Amygdala (tissue), 56 donors: ENCODE data around the gene TRAPPC4.
A peak's percentile ranks its signal among the peaks of the same experiment; 100 is the strongest.
"Not testable (repeated sequence)": the region's sequence is repeated elsewhere in the genome, so short reads cannot be mapped to it uniquely, and the experiment has no call there.

Source experiments
- DNase-seq, 56 donors: peaks; one replicate each; lab custom pipeline; 2025; lab: John Stamatoyannopoulos, UW

The TRAPPC4 gene

DNA sequence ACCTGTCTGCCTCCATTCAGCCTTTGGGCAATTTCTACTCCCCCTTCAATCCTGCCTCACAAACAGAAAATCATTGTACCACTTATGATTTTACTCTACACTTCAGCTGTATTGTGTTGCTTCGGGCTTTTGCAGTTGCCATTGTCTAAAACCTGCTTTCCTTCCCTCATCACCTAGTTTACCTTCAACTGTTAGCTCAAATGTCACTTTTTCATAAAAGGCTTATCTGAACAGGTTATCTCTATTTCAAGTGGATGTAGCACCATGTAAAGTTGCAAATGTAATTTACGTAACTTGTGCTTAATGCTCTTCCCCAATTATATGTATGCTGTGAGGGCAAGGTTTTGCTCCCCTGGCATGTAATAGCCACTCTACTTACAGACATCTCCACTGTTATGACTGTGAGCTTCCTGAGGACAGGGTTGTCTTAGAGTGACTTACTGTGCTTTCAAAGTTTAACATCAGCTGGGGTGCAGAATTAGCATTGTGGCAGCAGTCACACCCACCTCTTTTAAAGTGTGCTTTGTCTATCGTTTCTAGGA, 5.9 kb upstream of the TRAPPC4 start:
- no peak for DNase-seq

DNA sequence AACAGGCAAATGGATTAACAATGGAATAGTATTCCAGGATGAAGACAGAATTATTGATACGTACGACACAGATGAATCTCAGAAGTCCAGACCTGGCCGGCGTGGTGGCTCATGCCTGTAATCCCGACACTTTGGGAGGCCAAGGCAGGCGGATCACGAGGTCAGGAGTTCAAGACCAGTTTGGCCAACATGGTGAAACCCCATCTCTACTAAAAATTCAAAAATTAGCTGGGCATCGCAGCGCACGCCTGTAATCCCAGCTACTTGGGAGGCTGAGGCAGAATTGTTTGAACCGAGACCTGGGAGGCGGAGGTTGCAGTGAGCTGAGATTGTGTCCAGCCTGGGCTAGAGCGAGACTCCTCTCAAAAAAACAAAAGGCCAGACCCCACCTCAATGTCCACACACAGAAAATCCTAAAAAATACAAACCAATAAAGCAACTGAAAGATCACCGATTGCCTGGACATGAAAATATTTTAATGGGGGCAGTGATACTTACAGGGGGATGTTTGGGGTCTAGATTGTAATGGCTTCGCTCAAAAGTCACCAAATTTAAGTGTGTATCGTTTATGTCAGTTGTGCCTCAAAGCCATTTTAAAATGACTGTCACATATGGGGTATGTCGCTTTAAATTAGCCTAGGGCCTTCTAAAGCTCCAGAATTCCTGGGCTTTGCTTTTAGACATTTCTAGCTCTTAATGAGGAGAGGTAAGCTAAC, 4.2 kb upstream of the TRAPPC4 start:
- DNase-seq = no peak

DNA sequence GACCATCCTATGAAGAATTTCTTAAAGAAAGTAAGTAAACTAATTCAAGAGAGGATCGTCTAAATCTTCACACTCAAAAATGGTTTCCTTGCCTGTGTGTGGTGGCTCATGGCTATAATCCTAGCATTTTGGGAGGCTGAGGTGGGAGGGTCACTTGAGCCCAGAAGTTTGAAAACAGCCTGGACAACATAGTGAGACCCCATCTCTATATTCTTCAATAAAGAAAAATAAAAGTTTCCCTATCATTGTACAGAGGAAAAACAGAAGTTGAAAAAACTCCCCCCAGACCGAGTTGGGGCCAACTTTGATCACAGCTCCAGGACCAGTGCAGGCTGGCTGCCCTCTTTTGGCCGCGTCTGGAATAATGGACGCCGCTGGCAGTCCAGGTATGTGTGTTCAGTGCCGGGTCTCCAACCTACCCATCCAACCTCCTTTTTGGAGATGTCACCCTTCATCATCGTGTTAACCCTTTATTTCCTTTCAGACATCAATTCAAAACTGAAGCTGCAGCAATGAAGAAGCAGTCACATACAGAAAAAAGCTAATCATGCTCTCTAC, 3.4 kb upstream of the TRAPPC4 start:
- DNase-seq = no peak

GRCh38 chr11:119016216-119017009, 2.2 kb upstream of the TRAPPC4 start:
- DNase-seq = no peak

GRCh38 chr11:119017377-119017776, 1.2 kb upstream of the TRAPPC4 start:
- DNase-seq = not testable (repeated sequence)

- DNase-seq = no peak
Measured at GRCh38 chr11:119019996-119020395, 1.4 kb downstream of the TRAPPC4 start.

DNA sequence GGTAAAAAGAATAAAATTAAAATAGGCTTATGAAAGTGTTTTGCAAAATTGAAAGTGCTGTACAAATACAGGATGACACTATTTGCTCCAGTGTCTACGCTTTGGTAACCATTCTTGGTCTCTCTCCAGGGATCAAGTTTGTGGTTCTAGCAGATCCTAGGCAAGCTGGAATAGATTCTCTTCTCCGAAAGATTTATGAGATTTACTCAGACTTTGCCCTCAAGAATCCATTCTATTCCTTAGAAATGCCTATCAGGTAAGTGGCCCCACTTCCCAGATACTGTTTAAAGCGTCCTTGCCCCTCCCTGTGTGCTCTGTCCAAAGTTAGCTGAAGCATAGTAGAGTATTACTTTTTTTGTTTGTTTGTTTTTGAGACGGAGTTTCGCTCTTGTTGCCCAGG, 3.1 kb downstream of the TRAPPC4 start:
- no peak for DNase-seq

DNA sequence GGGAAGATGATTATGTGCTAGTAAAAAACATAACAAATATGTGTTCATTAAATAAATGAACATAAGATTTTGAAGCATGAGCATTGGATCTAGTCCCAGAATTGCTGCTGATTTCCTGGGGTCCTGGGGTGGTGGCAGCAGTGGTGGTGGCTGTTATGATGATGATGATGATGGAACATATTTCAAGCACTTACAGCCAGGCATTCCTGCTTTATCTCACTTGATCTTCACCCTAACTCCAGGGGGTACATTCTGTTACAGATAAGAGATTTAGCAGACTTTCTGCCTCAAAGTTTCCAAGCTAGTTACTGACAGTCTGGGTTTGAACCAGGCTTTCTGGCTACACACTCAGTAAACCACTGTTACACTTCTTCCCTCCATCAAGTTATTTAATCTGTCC, 5.2 kb downstream of the TRAPPC4 start:
- no peak for DNase-seq

- DNase-seq = no peak
Measured at GRCh38 chr11:119024430-119025098, 6.0 kb downstream of the TRAPPC4 start.

GRCh38 chr11:119025099-119025473, 6.5 kb downstream of the TRAPPC4 start:
- DNase-seq = no peak

- no peak for DNase-seq
Measured at GRCh38 chr11:119025541-119025940, 7.0 kb downstream of the TRAPPC4 start.

DNA sequence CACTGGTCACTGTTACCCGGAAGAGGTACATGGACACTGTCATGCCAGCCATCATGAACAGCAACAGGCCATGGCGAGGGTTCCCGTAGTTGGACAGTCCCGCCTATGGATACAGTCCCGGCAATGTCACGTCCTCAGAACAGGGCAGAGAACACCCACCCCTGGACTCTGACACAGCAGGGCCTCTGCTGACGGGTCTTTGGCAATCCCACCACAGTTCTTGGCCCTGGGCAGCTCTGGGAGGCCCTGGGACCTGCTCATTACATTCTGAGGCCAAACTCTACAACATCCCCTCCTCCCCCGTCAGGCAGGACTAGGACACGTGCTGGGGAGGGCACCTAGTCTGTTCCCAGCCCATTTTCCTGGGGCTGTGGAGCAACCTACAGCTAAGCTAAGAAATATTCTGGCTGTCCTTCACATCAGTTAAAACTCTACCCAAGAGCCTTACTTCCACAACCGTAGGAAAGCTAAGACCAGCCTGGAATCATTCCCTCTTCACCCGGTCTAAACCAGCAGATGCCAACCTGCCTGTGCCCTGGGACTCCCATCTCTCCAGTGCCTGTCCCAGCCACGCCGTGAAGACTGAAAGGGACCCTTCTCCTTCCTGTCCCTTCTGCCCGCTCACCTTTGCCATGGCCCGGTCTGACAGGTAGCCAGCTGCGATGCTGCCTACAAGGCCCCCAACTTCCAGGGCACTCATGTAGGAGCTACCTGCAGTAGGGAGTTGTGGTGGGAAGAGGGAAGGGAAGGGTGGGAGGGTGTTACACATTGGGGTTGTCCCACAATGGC, 7.6 kb downstream of the TRAPPC4 start:
- DNase-seq = no peak

GRCh38 chr11:119026970-119027369, 8.4 kb downstream of the TRAPPC4 start:
- DNase-seq = no peak

DNA sequence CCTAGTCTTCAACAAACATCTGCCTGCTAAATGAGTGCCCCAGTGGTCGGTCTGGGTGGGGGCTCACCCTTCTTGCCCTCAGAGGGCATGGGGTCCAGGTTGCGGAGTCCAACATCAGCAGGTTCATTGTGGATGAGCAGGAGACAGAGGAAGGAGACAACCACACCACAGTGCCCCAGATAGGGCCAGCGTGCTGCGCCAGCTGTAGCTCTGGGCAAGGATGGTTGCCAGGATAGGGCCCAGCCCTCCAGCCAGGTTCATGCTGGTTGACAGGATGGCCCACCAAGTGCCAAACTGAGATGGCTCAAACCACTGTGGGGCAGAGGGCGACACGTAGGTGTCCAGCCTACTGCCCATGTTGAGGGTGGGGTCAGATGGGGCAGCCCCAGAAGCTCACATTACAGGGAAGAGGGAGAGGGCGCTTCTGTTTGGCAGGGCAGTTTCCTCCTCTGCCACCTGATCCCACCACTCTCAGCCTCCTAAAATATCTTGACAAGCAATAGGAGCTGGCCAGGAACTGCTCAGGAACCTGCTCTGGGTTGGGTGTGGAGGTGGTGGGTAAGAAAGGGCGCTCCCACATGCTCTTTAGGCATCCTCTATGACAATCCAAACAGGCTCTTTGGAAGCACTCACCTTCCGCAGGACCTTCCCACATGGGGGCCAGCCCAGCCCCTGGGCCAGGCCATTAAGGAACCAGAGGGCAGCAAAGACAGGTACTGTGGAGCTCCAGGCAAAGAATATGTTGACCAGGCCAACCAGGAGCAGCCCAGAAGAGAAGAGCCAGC, 9.2 kb downstream of the TRAPPC4 start:
- DNase-seq = no peak

DNA sequence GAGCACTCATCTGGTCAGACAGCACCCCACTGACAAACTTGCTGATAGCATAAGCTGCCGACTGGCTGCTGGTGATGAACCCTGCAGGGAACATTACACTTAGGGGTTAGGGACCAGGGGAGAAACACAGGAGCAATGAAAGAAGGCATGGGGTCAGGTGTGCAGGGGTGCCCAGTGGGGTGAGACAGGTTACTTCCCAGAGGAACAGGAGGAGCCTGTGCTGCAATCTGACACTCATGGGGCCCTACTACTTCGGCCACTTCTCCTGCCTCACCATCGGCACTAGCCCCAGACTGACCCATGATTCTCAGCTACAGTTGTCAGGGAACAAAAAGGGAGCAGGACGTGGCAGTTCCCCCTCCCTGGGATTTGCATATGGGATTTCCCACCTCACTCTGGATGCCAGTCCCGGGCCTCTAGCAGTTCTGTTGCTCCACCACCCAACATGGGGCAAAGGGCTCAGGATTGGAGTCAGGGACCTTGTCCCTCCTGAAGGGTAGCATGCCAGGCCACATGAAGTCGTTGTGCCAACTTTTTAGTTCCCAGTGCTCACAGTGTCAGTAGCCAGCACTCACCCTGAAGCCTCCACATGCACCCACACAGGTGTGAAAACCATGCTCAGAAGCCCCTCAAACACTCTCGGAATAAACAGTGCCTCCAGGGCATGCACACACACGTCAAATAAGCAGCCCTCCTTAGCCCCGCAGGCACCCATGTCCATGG, 9.9 kb downstream of the TRAPPC4 start:
- no peak for DNase-seq

- DNase-seq = no peak
Measured at GRCh38 chr11:119029069-119029339, 10.4 kb downstream of the TRAPPC4 start.

GRCh38 chr11:119029340-119030028, 10.9 kb downstream of the TRAPPC4 start:
- DNase-seq = peak in 22 of 56 donors; percentile 5 to 38 (median 18)

- DNase-seq = peak in 3 of 56 donors; percentile 35 to 53 (median 36)
Measured at GRCh38 chr11:119030029-119030328, 11.4 kb downstream of the TRAPPC4 start.
